Astrocyte of the spinal cord (primary cell): ENCODE data around the gene NCAPD3.

Experiments
- DNase-seq: peaks from one replicate; pipeline ENCODE4 v3.0.0; 2011; ENCODE audit warnings: low read depth, low spot score
- H3K4me3 ChIP-seq: 2 replicates; pipeline ENCODE4 v1.5.1; 2011; ENCODE audit warnings: low read depth, mild to moderate bottlenecking, low read length, moderate library complexity
- CTCF ChIP-seq: IDR thresholded peaks from 2 replicates; pipeline ENCODE4 v1.5.1; 2012; ENCODE audit warnings: low read depth, mild to moderate bottlenecking, low read length, inconsistent platforms
- in situ Hi-C: cut with HindIII; loops from 2 replicates; pipeline ENCODE4 v1.10.0; 2017; ENCODE audit warnings: low sequenced_read_pairs

The NCAPD3 gene

GRCh38 chr11:134139873-134140331, 83.9 kb downstream of the NCAPD3 start:
- in situ Hi-C loops, result no loop called here
- peak; percentile 83 for TF ChIP-seq CTCF
- no peak overlapping the region for H3K4me3 ChIP-seq
- DNase-seq, result peak; percentile 82

- no peak overlapping the region for H3K4me3 ChIP-seq
- no peak for TF ChIP-seq CTCF
These were observed 84.4 kb downstream of the NCAPD3 start for GRCh38 chr11:134139303-134139872.

GRCh38 chr11:134138376-134138775, 85.4 kb downstream of the NCAPD3 start:
- H3K4me3 ChIP-seq, result no peak overlapping the region
- no peak for TF ChIP-seq CTCF
- peak; percentile 11 for DNase-seq
- in situ Hi-C loops, result no loop called here

More at GRCh38 chr11:134139303-134139872, 84.4 kb downstream of the NCAPD3 start:
- in situ Hi-C loops, result no loop called here
- no peak for DNase-seq

GRCh38 chr11:134134167-134134566, 89.6 kb downstream of the NCAPD3 start:
- in situ Hi-C loops, result no loop called here
- no peak for TF ChIP-seq CTCF
- no peak overlapping the region for H3K4me3 ChIP-seq

GRCh38 chr11:134132808-134133207, 91.0 kb downstream of the NCAPD3 start:
- no peak for TF ChIP-seq CTCF
- no peak for DNase-seq
- in situ Hi-C loops, result no loop called here
- no peak overlapping the region for H3K4me3 ChIP-seq

More at GRCh38 chr11:134134167-134134566, 89.6 kb downstream of the NCAPD3 start:
- DNase-seq, result no peak

- TF ChIP-seq CTCF, result no peak
- H3K4me3 ChIP-seq, result no peak overlapping the region
- in situ Hi-C loops, result no loop called here
- no peak for DNase-seq
These were observed 92.0 kb downstream of the NCAPD3 start for GRCh38 chr11:134131628-134132244.
